NK-92 (cell line): ENCODE data around the gene NF1.
"Not testable (repeated sequence)": the region's sequence is repeated elsewhere in the genome, so short reads cannot be mapped to it uniquely, and the experiment has no call there.

Source experiments
- DNase-seq: peaks from one replicate; lab custom pipeline; 2025; ENCODE audit not compliant: unreplicated experiment; lab: John Stamatoyannopoulos, UW

The NF1 gene

DNA sequence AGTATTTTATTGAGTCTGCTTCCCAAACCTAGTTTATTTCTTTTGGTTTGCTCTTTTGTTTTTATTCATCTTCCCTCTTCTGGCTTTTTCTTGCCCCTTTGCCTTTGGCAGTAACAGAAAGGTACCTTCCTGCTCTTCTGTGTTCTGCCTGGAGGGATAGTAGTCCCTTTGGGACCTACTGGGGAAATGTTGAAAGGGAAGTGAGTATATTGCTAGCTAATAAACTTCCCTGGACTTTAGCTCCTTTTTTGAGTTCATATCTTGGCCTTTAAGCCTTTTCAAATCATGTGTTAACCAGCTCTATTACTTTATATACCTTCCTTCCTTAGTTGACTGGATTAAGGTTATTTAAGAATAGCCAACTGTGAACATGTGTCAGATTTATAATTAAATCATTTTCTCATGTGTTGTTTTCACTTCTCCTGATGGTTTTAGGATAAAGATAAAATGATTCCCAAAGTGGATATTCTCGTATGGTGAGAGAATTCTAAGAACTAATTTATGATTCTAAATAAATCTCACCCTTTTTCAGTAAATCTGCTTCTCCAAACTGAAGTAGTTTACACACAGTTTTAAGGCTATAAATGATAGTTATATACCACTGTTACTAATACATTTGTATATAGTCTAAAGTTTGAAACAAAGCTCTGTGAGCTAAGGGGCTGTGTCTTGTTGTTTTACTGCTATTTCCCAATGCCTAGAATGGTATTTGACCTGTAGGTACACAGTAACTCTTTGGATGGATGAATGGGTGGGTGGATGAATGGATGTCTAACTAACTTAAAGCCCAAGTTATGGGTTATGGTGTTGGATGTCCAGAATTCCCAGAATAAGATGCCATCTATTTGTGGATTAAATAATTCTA is 156.6 kb downstream of the NF1 start:
- no peak for DNase-seq

DNA sequence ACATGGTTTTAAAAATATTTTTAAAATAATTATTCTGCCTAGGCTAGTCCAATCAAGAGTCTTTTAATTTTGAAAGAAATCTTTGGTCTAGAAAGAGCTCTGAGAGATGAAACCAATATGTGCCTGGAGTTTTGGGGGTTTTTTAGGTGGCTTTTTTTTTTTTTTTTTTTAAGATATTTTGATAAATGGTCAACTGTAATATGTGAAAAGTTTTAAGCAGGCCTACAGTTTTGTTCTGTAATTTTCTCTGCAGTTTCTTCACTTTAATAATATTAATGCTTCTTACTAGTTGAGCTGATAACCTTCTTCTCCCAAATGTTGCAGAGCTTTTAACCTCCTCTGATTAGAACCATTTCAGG is 157.2 kb downstream of the NF1 start:
- no peak for DNase-seq

DNA sequence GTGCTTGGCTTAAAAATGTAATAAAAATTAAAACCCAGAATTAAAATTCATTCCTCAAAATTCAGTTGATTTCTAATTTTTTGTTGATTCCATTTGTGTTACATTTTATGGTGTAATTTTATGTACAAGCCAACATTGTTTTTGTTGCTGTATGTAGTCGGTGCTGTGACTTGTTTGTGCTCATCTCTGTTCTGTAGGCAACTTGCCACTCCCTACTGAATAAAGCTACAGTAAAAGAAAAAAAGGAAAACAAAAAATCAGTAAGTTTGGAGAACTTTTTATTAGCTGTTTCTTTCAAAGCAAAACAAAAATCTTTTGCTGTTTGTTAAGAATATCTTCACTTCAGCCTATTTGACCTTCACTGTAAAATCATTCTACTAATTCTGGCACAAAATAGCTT is 158.0 kb downstream of the NF1 start:
- no peak for DNase-seq

DNA sequence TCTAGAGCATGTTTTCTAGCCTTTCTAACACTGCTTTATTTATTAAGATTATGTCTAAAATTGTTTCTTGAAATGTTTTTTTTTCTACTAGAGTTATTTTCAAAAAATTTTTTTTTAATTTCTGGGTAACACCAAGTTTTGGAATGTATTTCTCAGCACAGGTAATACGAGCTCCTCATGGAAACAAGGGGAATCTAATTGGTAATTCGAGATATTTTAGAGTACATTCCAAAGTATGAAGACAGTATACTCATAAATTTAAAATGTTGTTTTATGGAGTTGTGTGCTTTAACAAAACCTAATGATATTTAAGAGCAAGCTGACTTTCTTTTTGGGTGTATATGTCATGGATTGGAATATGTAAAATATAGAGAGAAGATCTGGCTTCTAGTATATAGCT is 159.9 kb downstream of the NF1 start:
- no peak for DNase-seq

DNA sequence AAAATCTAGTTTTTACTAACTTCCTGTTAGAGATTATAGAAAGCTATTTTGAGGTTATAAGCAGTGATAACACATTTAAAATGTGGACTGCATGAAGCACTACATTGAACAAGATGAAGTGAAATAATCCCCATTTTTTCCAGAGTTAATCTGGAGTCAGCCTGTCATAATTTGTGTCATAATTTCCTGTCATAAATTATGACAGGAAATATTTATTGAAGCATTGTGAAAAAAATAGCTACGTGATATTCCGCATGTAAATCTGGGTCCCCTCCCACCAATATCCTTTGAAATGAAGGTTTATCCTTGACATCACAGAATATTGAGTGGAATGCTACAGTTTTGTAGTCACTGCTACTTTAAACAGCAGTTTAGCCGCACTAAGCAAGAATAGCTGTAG is 162.2 kb downstream of the NF1 start:
- no peak for DNase-seq

DNA sequence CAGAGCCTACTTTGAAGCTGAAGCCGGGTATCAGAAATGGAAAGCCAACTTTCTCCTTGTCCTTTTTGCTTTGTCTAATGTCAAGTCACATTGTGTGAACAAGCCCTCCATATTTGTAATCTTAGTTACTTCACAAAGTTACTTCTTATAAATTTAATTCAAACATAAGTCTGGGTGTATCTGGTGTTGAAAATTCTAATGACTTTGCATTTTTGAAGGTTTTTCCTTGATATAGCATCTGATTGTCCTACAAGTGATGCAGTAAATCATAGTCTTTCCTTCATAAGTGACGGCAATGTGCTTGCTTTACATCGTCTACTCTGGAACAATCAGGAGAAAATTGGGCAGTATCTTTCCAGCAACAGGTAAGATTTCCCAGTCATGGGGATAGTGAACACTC is 165.4 kb downstream of the NF1 start:
- DNase-seq = no peak

DNA sequence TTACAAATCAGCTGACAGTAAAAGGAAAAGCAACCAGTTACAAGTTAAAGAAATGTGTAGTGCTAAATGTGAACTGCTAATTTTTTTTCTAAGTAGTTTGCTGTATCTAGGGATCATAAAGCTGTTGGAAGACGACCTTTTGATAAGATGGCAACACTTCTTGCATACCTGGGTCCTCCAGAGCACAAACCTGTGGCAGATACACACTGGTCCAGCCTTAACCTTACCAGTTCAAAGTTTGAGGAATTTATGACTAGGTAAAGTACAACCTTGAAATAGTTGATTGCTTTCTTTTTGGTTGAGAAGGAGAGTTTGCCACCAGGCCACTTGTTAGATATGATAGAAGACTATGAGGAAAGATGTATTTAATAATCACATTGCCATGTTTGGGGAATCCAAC is 166.8 kb downstream of the NF1 start:
- no peak for DNase-seq

DNA sequence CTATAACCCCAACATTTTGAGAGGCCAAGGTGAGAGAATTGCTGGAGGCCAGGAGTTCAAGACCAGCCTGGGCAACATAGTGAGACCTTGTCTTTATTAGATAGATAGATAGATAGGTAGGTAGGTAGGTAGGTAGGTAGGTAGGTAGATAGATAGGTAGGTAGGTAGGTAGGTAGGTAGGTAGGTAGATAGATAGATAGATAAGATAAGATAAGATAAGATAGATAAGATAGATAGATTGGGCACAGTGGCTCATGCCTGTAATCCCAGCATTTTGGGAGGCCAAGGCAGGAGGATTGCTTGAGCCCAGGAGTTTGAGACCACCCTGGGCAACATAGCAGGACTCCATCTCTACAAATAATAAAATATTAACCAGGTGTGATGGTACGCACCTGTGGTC is 168.1 kb downstream of the NF1 start:
- not testable (repeated sequence) for DNase-seq

DNA sequence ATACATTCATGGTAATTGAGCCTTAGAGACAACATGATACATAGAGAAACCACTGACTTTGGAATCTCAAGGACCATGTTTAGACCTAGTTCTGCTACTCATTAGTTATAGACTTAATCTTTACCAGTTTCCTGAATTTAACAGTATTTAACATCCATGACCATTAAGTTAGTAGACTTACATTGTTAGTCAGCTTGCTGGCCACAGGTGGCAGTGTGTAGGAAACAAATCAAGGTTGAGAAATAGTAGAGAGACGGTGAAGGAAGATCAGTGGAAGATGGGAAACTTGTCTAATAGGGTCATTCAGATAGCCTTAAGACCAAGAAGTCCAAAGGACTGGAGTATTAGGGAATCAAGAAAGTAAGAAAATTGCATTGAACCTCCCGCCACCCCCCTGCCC is 171.3 kb downstream of the NF1 start:
- no peak for DNase-seq

DNA sequence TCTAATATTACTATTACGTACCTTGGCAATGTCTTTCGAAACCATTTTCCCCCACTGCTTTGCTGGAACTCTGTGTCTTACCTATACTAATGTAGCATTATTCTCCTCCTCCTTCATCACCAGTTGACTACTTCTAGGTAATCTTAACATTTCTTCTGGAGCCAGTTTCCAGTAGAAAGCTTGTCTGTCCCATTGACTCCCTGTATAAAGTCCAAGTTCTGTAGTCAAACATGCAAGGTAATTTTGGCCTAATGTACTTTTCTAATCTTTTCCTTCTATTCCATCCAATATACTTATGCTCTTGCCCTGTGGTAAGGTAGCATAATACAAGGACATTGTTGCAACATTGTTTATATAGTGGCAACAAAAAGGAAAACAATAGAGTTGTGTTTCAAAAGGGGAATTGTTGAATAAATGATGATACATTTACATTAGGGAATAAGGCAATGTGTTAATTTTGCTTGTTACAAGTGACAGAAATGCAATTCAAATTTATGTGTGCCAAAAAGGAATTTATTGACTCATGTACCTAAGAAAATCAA is 174.3 kb downstream of the NF1 start:
- DNase-seq = no peak

DNA sequence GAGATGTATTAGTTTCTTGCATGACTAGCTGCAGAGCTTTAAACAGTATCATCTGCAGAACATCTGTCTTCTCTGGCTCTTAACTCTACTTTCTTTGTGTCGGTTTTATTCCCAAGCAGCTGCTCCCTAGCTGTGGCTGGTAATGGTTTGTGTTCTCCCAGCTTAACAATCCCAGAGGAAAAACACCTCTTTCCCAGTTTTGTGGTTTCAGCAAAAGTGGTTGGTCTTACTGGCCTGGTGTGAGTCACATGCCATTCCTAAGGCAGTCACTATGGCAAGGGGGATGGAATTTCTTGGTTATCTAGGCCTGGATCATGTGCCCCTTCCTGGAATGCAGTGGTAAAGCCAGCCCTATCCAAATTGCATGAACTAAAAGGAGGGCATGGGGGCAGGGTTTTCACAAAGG is 174.8 kb downstream of the NF1 start:
- no peak for DNase-seq

DNA sequence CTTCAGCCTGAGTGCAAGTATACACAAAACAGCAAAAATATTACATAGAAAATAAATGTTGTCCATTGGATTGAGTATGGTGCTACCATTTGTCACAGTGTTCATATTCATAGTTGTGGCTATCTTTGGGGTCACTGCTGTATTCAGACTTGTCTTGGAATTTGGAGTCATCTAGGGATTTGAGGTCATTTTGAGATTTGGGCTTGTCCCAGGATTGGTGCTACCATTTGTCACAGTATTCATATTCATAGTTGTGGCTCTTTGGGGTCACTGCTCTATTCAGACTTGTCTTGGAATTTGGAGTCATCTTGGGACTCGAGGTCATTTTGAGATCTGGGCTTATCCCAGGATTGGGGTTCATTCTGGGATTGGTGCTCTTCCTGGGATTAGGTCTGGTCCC is 177.5 kb downstream of the NF1 start:
- DNase-seq = no peak

DNA sequence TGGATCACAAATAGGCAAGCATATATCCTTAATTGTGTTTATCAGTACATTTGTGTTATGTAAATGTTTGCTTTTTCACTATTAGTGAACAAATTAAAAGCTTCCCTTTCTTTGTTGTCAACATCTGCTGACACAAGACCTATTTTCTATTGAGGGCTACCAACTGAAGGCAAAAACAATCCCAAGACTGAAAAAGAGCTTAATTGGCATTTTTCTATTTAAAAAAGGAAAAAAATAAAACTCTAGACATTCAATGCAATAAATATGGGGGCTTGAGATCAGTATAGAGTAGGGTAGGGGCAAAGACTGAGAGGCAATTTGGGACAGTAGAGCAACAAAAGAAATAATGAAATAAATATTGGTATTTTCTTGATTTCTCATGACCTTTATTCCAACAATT is 178.0 kb downstream of the NF1 start:
- no peak for DNase-seq

DNA sequence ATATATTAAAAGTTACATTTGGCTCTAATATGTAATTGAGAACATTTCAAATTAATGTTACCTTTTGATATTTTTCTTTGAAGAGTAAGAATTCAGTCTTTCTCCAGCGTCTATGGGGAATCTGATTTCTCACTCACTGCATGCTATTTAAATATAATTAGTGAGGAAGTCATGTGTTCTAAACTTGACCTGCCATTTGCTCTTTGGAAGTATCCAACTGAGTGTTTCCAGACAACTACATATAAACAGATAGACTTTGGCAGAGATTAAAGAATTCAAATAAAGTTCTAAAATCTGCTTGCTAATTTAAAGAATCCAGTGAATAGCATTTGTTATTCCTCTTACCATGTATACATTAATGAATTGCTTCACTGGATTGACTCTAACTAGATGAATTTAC is 178.7 kb downstream of the NF1 start:
- DNase-seq = no peak

DNA sequence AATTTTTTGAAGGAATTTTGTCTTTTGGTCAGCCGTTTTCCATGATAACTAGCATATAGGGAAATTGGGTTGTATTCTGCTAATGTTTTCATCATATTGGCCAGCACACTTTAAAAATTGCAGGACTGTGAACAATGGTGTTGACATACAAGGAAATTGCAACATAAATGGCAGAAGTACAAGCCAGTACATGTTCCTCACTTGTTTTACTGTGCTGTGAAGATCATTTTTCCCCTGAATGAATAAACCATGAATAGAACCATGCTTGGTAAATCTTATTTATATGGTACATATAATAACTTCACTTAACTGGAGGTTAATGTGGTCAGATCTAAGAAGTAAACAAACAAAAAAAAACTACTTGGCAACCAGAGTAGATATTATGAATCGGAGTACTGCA is 179.5 kb downstream of the NF1 start:
- no peak for DNase-seq

DNA sequence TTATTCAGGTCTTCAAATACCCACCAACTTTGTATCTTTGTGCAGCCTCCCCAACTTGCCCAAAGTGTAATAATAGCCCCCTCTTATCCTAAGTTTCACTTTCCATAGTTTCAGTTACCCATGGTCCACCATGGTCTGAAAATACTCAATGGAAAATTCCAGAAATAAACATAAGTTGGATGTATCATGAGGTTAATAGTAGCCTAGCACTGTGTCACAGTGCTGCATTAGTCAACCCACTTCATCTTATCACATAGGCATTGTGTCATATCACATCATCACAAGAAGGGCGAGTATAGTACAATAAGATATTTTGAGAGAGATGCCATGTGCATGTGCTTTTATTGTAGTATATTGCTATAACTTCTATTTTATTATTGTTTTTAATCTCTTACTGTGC is 180.3 kb downstream of the NF1 start:
- no peak for DNase-seq

DNA sequence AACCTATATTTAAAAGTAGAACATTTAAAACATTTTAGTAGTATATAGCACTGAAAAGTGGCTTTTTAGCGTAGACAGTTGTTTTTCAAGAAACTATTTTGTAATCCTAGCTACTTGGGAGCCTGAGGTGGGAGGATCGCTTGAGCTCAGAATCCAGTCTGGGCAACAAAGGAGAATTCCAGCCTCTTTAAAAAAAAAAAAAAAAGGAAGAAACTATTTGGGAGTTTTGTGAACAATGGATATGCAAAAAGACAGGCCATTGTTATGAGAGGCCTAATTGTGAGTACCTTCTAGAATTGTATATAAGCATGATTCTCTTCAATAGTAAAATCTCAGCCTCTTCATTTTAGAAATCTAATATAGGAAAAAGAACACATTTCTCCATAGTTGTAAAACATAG is 184.6 kb downstream of the NF1 start:
- no peak for DNase-seq

DNA sequence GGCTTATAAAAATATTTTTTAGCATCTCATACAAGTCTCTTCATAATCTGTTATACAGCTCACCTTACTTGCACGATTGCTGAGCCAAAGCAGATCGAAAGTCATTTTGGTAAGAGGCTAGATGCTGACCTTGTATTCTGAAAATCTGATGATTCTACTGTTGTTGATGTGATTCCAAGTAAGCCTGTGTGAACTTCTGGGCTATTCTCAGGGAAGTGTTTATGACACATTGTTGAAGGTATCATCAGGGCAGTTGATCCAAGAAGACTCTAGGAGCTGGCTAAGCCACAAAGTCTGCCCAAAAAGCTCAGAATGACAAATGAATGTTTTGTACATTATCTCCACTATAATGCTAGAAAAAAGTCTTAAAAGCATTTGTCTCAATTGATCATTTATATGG is 186.3 kb downstream of the NF1 start:
- no peak for DNase-seq

DNA sequence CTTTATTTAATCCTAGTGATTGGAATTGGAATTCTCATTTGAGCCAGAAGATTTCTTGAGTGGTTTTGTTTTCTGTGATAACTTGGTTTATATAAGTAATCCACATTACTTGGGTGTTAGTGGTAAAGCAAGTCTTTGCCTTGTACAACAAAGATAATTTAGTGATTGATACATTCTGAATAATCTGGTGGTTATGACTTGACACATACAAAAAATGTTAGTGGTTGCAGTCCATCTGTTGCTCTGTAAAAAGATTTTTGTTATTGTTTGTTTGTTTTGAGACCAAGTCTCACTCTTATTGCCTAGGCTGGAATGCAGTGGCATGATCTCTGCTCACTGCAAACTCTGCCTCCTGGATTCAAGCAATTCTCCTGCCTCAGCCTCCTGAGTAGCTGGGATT is 189.1 kb downstream of the NF1 start:
- no peak for DNase-seq

DNA sequence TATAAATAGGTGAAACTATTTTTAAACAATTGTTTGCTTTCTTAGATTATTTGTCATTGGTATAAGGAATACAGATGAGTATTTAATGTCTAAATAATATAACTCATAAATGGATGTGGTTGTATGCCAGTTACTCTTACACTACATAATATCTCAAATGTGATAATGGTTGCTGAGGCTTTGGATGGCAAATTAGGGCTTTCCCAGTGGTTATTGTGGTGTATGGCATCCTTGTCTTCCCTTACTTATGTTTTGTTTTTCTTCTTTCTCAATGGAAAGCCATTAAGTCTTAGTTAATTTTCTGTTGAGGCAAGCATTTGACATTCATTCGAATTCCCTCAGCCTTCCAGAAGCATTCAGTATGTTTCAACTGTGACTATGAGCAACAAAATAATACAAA is 191.8 kb downstream of the NF1 start:
- DNase-seq = no peak

DNA sequence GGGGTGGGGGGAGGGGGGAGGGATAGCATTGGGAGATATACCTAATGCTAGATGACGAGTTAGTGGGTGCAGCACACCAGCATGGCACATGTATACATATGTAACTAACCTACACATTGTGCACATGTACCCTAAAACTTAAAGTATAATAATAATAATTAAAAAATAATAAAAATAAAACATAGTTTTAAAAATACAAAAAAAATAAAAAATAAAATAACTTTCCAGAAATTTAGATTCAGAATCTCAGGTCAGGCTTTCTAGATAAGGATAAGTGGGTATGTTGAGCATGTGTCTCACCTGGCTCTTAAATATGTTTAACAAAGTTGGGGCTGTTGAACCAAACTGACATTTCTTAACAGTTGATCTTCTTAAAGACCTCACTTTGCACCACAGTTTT is 193.2 kb downstream of the NF1 start:
- not testable (repeated sequence) for DNase-seq

DNA sequence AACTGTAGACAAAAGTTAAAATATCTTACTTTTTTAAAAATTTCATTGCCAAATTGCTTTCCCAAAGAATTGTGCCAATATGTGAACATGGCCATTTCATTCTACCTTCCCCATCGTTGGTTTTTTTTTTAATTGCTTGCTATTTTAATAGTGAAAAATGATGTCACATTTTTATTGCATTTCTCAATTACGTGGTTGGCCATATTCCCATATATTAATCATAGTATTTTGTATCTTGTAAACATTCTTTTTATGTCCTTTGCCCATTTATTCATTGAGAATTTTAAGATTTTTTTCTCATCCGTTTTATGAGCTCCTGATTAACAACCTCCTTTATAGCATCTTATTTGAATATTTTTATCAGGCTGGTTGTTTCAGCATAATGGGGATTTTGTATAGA is 195.0 kb downstream of the NF1 start:
- DNase-seq = no peak

DNA sequence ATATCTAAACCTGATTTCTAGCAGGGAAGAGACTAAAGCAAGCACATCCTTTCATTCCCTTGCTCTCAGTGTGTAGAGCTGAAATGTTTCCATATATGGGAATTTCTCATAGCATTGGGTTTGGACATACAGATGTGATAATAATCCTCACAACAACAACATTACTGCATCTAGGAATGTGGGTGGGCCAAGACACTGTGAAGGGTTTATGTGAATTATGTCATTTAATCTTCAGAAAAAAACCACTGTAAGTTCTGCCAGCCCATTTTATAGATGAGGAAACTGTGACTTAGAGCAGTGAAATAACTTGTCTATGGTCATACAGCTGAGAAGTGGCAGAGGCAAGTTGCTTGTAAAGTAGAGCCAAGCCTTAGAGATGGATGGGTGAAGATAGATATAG is 197.0 kb downstream of the NF1 start:
- DNase-seq = no peak
